Smooth muscle cell of trachea (primary cell): ENCODE results near the gene LRRC37A3. TPM values are rescaled to one million over a fixed set of nuclear protein-coding genes. Genes with fewer than 3 reads are reported as not detected.

Experiments used
- total RNA-seq: library from RNA; depleted of rRNA; stranded (reverse); fragments of >200 nt; gene quantifications from 2 replicates; pipeline ENCODE4 v1.2.1, GENCODE V29; 2014

Gene LRRC37A3
- 6.0 and 6.7 TPM in 2 replicates for total RNA-seq

GRCh38 chr17:64919289-64920025, at the start of gene LRRC37A3:
Gene LRRC37A3, minus strand, starts transcription at chr17:64919478. Its CDS starts 22,221 bp downstream, at chr17:64897257.

Other genes with a start within 250 kb of the LRRC37A3 start
- gene GNA13, start 137.3 kb upstream of the LRRC37A3 start, total RNA-seq: 62.4 and 64.4 TPM in 2 replicates
- 1.2 and 1.5 TPM in 2 replicates for gene RGS9, start 217.9 kb upstream of the LRRC37A3 start, total RNA-seq